H9 (cell line): ENCODE data around the gene CTIF. TPM values are rescaled to one million over a fixed set of nuclear protein-coding genes. Genes with fewer than 3 reads are reported as not detected.

ENCODE experiments used
- DNase-seq: peaks from one replicate; pipeline ENCODE4 v3.0.0-alpha.2; 2017
- H2AFZ ChIP-seq: one replicate; pipeline ENCODE4 v1.6.1; 2013; ENCODE audit warnings: mild to moderate bottlenecking, low read length, control low read depth, moderate library complexity
- H2AK5ac ChIP-seq: 2 replicates; pipeline ENCODE4 v1.6.1; 2013; ENCODE audit warnings: low read length, control low read depth, mixed read lengths; ENCODE audit not compliant: insufficient read length
- H2BK120ac ChIP-seq: one replicate; pipeline ENCODE4 v1.6.1; 2013; ENCODE audit warnings: low read depth, mild to moderate bottlenecking, low read length, control low read depth, inconsistent platforms; ENCODE audit not compliant: poor library complexity, severe bottlenecking
- H2BK12ac ChIP-seq: 2 replicates; pipeline ENCODE4 v1.6.1; 2013; ENCODE audit warnings: low read length, control low read depth, mixed read lengths, low read depth; ENCODE audit not compliant: insufficient read length
- H2BK15ac ChIP-seq: 2 replicates; pipeline ENCODE4 v1.6.1; 2013; ENCODE audit warnings: low read depth, low read length, control low read depth
- H2BK20ac ChIP-seq: one replicate; pipeline ENCODE4 v1.6.1; 2013; ENCODE audit warnings: low read depth, mild to moderate bottlenecking, low read length, control low read depth, inconsistent platforms; ENCODE audit not compliant: poor library complexity, severe bottlenecking
- H2BK5ac ChIP-seq: 2 replicates; pipeline ENCODE4 v1.6.1; 2013; ENCODE audit warnings: low read length, control low read depth, mixed read lengths; ENCODE audit not compliant: insufficient read length
- H3K14ac ChIP-seq: 2 replicates; pipeline ENCODE4 v1.6.1; 2013; ENCODE audit warnings: low read length, control low read depth; ENCODE audit not compliant: insufficient read depth
- H3K18ac ChIP-seq: 2 replicates; pipeline ENCODE4 v1.6.1; 2013; ENCODE audit warnings: low read depth, mild to moderate bottlenecking, mixed read lengths, low read length, control low read depth; ENCODE audit not compliant: insufficient read length
- H3K23ac ChIP-seq: 2 replicates; pipeline ENCODE4 v1.6.1; 2013; ENCODE audit warnings: low read length, control low read depth, mixed read lengths, low read depth; ENCODE audit not compliant: insufficient read length
- H3K23me2 ChIP-seq: 2 replicates; pipeline ENCODE4 v1.6.1; 2013; ENCODE audit warnings: low read depth, mild to moderate bottlenecking, mixed read lengths, low read length, control low read depth; ENCODE audit not compliant: insufficient read length, poor library complexity, severe bottlenecking
- H3K27ac ChIP-seq: 2 replicates; pipeline ENCODE4 v1.5.1; 2013; ENCODE audit warnings: low read length, control low read depth, mixed read lengths, low read depth; ENCODE audit not compliant: insufficient read length
- H3K27me3 ChIP-seq: 2 replicates; pipeline ENCODE4 v1.6.1; 2013; ENCODE audit warnings: low read length, control low read depth, inconsistent platforms; ENCODE audit not compliant: insufficient read depth
- H3K4ac ChIP-seq: 2 replicates; pipeline ENCODE4 v1.6.1; 2013; ENCODE audit warnings: low read depth, mild to moderate bottlenecking, control low read depth, inconsistent platforms, low read length, moderate library complexity
- H3K4me1 ChIP-seq: 2 replicates; pipeline ENCODE4 v1.6.1; 2013; ENCODE audit warnings: low read length, control low read depth, inconsistent platforms; ENCODE audit not compliant: insufficient read depth
- H3K4me2 ChIP-seq: 2 replicates; pipeline ENCODE4 v1.6.1; 2013; ENCODE audit warnings: low read length, control low read depth, mixed read lengths; ENCODE audit not compliant: insufficient read length, insufficient read depth
- H3K56ac ChIP-seq: 2 replicates; pipeline ENCODE4 v1.6.1; 2013; ENCODE audit warnings: low read depth, mild to moderate bottlenecking, mixed read lengths, low read length, control low read depth; ENCODE audit not compliant: insufficient read length
- H3K79me1 ChIP-seq: 2 replicates; pipeline ENCODE4 v1.6.1; 2013; ENCODE audit warnings: low read depth, mild to moderate bottlenecking, moderate library complexity, low read length, control low read depth, inconsistent platforms; ENCODE audit not compliant: insufficient read depth, poor library complexity, severe bottlenecking
- H3K79me2 ChIP-seq: 2 replicates; pipeline ENCODE4 v1.6.1; 2013; ENCODE audit warnings: low read length, control low read depth, inconsistent platforms; ENCODE audit not compliant: insufficient read depth
- H3K9ac ChIP-seq: 2 replicates; pipeline ENCODE4 v1.6.1; 2013; ENCODE audit warnings: low read length, control low read depth, mixed read lengths; ENCODE audit not compliant: insufficient read length; ENCODE audit errors: extremely low read depth
- H3K9me3 ChIP-seq: one replicate; pipeline ENCODE4 v1.6.1; 2013; ENCODE audit warnings: low read depth, low read length, inconsistent platforms; ENCODE audit not compliant: control insufficient read depth
- H3T11ph ChIP-seq: one replicate; pipeline ENCODE4 v1.6.1; 2013; ENCODE audit warnings: mild to moderate bottlenecking, low read length, control low read depth, inconsistent platforms
- H4K20me1 ChIP-seq: one replicate; pipeline ENCODE4 v1.6.1; 2013; ENCODE audit not compliant: control insufficient read depth, insufficient read length, insufficient read depth
- H4K5ac ChIP-seq: 2 replicates; pipeline ENCODE4 v1.6.1; 2013; ENCODE audit warnings: low read depth, mild to moderate bottlenecking, mixed read lengths, low read length, control low read depth; ENCODE audit not compliant: insufficient read length
- H4K8ac ChIP-seq: replicated peaks from 2 replicates; pipeline ENCODE4 v1.6.1; 2013; ENCODE audit warnings: low read length, control low read depth, mixed read lengths, low read depth; ENCODE audit not compliant: insufficient read length
- H4K91ac ChIP-seq: 2 replicates; pipeline ENCODE4 v1.6.1; 2013; ENCODE audit warnings: low read depth, mild to moderate bottlenecking, moderate library complexity, mixed read lengths, low read length, control low read depth; ENCODE audit not compliant: insufficient read length
- H3K27ac Mint-ChIP-seq, 3 experiments: 2 replicates in 2 of 3; 3 replicates in 1 of 3; pipeline ENCODE4 v1.8.0; 2020 to 2021; ENCODE audit warnings: mixed read lengths in 3 of 3, mild to moderate bottlenecking in 1 of 3, moderate library complexity in 1 of 3
- H3K27me3 Mint-ChIP-seq: 2 replicates; pipeline ENCODE4 v1.8.0; 2021; ENCODE audit warnings: low read depth, mild to moderate bottlenecking, moderate library complexity, mixed read lengths
- H3K36me3 Mint-ChIP-seq, 3 experiments: 2 replicates in 2 of 3; 3 replicates in 1 of 3; pipeline ENCODE4 v1.8.0; 2020 to 2021; ENCODE audit warnings: low read depth in 3 of 3, mixed read lengths in 3 of 3; ENCODE audit not compliant: insufficient read depth in 1 of 3
- H3K4me1 Mint-ChIP-seq, 2 experiments: 2 replicates each; pipeline ENCODE4 v1.8.0; 2020; ENCODE audit warnings: mixed read lengths in 2 of 2
- H3K4me3 Mint-ChIP-seq, 2 experiments: 2 replicates in 1 of 2; 3 replicates in 1 of 2; pipeline ENCODE4 v1.8.0; 2020 to 2021; ENCODE audit warnings: mild to moderate bottlenecking in 2 of 2, mixed read lengths in 2 of 2, moderate library complexity in 1 of 2
- H3K9me3 Mint-ChIP-seq, 2 experiments: 2 replicates in 1 of 2; 3 replicates in 1 of 2; pipeline ENCODE4 v1.8.0; 2020; ENCODE audit warnings: mild to moderate bottlenecking in 2 of 2, mixed read lengths in 2 of 2, moderate library complexity in 1 of 2
- WGBS: extraction: QIAGEN DNeasy Blood & Tissue Kit; methylation state at CpG from one replicate; pipeline ENCODE4 v1.1.7; 2013; ENCODE audit warnings: missing lambda C conversion rate, low lambda C conversion rate, mixed read lengths; ENCODE audit not compliant: insufficient read length; ENCODE audit errors: extremely low coverage; 5-methylcytosine and 5-hydroxymethylcytosine counted together
- total RNA-seq: library from RNA; stranded (reverse); gene quantifications from 2 replicates; pipeline ENCODE4 v1.2.1, GENCODE V29; 2021
- TF ChIP-seq, protein P1 (sequence below): fragments of 200-600 bp; sonication (generic); conservative IDR thresholded peaks from 3 replicates; pipeline ENCODE4 v1.8.0; 2021; ENCODE audit warnings: antibody characterized with exemption, mild to moderate bottlenecking

CTIF gene
- total RNA-seq, 1 experiment from 2014 or later: 15.8 TPM

GRCh38 chr18:48554610-48555400, 16.0 kb downstream of the CTIF start:
- Histone ChIP-seq H2AK5ac (no peak overlapping the region), H2BK120ac (no peak overlapping the region), H3K14ac (no peak overlapping the region), H3K23me2 (no peaks in the 10 kb centered on the region), H3K79me1 (no peaks in the 10 kb centered on the region), H3K27me3 (no peaks in the 10 kb centered on the region), H3K18ac (no peak overlapping the region), H2BK5ac (no peak overlapping the region), H3K56ac (no peak overlapping the region), H3K27ac (no peak overlapping the region), H3K4me1 (no peaks in the 10 kb centered on the region), H2BK15ac (no peak overlapping the region), H2BK20ac (no peak overlapping the region), H4K8ac (no peak overlapping the region), H3K4me2 (no peak overlapping the region), H2BK12ac (no peak overlapping the region), H2AFZ (no peak overlapping the region), H4K5ac (no peak overlapping the region), H3K23ac (no peak overlapping the region), H4K20me1 (no peaks in the 10 kb centered on the region), H4K91ac (no peak overlapping the region), H3K4ac (no peak overlapping the region), H3K79me2 (no peaks in the 10 kb centered on the region), H3T11ph (no peak overlapping the region), H3K9me3 (no peaks in the 10 kb centered on the region), H3K9ac (no peak overlapping the region)
- Mint-ChIP-seq H3K9me3 (peaks cover 0 to 2% of the 10 kb centered on the region in 2 experiments; a peak in 1 of 5 replicates), H3K4me1 (peaks cover 11% of the 10 kb centered on the region in 2 experiments), H3K36me3 (peaks cover 4 to 9% (median 5%) of the 10 kb centered on the region in 3 experiments; a peak in 5 of 7 replicates), H3K27ac (no peak overlapping the region), H3K27me3 (no peaks in the 10 kb centered on the region), H3K4me3 (no peak overlapping the region)
- no peak for DNase-seq
- no CpG with 5 or more reads among the region's 7 CpGs for WGBS
- TF ChIP-seq, protein P1, sequence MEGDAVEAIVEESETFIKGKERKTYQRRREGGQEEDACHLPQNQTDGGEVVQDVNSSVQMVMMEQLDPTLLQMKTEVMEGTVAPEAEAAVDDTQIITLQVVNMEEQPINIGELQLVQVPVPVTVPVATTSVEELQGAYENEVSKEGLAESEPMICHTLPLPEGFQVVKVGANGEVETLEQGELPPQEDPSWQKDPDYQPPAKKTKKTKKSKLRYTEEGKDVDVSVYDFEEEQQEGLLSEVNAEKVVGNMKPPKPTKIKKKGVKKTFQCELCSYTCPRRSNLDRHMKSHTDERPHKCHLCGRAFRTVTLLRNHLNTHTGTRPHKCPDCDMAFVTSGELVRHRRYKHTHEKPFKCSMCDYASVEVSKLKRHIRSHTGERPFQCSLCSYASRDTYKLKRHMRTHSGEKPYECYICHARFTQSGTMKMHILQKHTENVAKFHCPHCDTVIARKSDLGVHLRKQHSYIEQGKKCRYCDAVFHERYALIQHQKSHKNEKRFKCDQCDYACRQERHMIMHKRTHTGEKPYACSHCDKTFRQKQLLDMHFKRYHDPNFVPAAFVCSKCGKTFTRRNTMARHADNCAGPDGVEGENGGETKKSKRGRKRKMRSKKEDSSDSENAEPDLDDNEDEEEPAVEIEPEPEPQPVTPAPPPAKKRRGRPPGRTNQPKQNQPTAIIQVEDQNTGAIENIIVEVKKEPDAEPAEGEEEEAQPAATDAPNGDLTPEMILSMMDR: no peak
